CD14-positive monocyte (primary cell): ENCODE results near the gene PTPRN2. TPM values are rescaled to one million over a fixed set of nuclear protein-coding genes. Genes with fewer than 3 reads are reported as not detected.
A peak's percentile ranks its signal among the peaks of the same experiment; 100 is the strongest.

Source experiments
- DNase-seq, 3 donors: peaks; one replicate each; pipeline ENCODE4 v3.0.0-alpha.2; 2011 to 2022
- H2AFZ ChIP-seq: 2 replicates; pipeline ENCODE4 v1.6.0; 2012; ENCODE audit warnings: mild to moderate bottlenecking, low read depth, low read length, inconsistent platforms; ENCODE audit not compliant: insufficient read depth, poor library complexity, severe bottlenecking
- H3K27ac ChIP-seq, 2 donors: 1 replicate in 1 of 2; 2 replicates in 1 of 2; pipeline ENCODE4 v1.5.1; 2012 to 2013; ENCODE audit warnings: low read length in 2 of 2, control low read depth in 1 of 2, inconsistent platforms in 1 of 2, low read depth in 1 of 2, mild to moderate bottlenecking in 1 of 2
- H3K27me3 ChIP-seq, 2 donors: one replicate each; pipeline versions ENCODE4 v1.6.0 to v1.6.1; 2011 to 2013; ENCODE audit warnings: low read length in 2 of 2; ENCODE audit not compliant: control insufficient read depth in 2 of 2, insufficient read depth in 2 of 2
- H3K36me3 ChIP-seq, 2 donors: replicated peaks in 1 of 2; 1 replicate in 1 of 2; 2 replicates in 1 of 2; pipeline versions ENCODE4 v1.5.1 to v1.6.1; 2012 to 2013; ENCODE audit warnings: low read length in 2 of 2, control low read depth in 1 of 2, inconsistent platforms in 1 of 2, mild to moderate bottlenecking in 1 of 2; ENCODE audit not compliant: insufficient read depth in 2 of 2, control insufficient read depth in 1 of 2
- H3K4me1 ChIP-seq, 2 donors: 1 replicate in 1 of 2; 2 replicates in 1 of 2; pipeline versions ENCODE4 v1.5.1 to v1.6.1; 2012 to 2013; ENCODE audit warnings: low read length in 2 of 2, control low read depth in 1 of 2, inconsistent platforms in 1 of 2, mild to moderate bottlenecking in 1 of 2, moderate library complexity in 1 of 2; ENCODE audit not compliant: insufficient read depth in 2 of 2, control insufficient read depth in 1 of 2
- H3K4me2 ChIP-seq: replicated peaks from 2 replicates; pipeline ENCODE3; 2012; ENCODE audit warnings: low read length, moderate library complexity, mild to moderate bottlenecking; ENCODE audit not compliant: poor library complexity, severe bottlenecking; ENCODE audit errors: extremely low read depth
- H3K4me3 ChIP-seq, 3 experiments: fragments of 200-600 bp in 1 of 3; sonication (generic) in 1 of 3; replicated peaks in 1 of 3; 1 replicate in 2 of 3; 2 replicates in 1 of 3; pipeline ENCODE4 v1.5.1; 2011 to 2013; ENCODE audit warnings: low read length in 3 of 3, mild to moderate bottlenecking in 3 of 3, control low read depth in 2 of 3, low read depth in 2 of 3, inconsistent platforms in 1 of 3, moderate library complexity in 1 of 3
- H3K79me2 ChIP-seq: 2 replicates; pipeline ENCODE4 v1.6.0; 2012; ENCODE audit warnings: mild to moderate bottlenecking, control low read depth, inconsistent platforms, low read length, moderate library complexity; ENCODE audit not compliant: insufficient read depth
- H3K9ac ChIP-seq: 2 replicates; pipeline ENCODE4 v1.6.0; 2017; ENCODE audit warnings: low read length, mild to moderate bottlenecking; ENCODE audit not compliant: insufficient read depth, poor library complexity, severe bottlenecking
- H3K9me3 ChIP-seq, 2 donors: replicated peaks in 1 of 2; 1 replicate in 1 of 2; 2 replicates in 1 of 2; pipeline versions ENCODE4 v1.5.1 to v1.6.1; 2012 to 2013; ENCODE audit warnings: low read length in 2 of 2, control low read depth in 1 of 2; ENCODE audit not compliant: control insufficient read depth in 1 of 2, insufficient read depth in 1 of 2
- H4K20me1 ChIP-seq: 2 replicates; pipeline ENCODE4 v1.6.0; 2012; ENCODE audit warnings: mild to moderate bottlenecking, low read length, control low read depth, moderate library complexity; ENCODE audit not compliant: insufficient read depth
- H3K27ac Mint-ChIP-seq, 7 donors: one replicate each; pipeline ENCODE4 v1.8.0; 2020; ENCODE audit warnings: mild to moderate bottlenecking in 7 of 7, mixed read lengths in 7 of 7, moderate library complexity in 6 of 7, inconsistent platforms in 2 of 7
- H3K27me3 Mint-ChIP-seq, 3 donors: one replicate each; pipeline ENCODE4 v1.8.0; 2021 to 2022; ENCODE audit warnings: low read depth in 3 of 3, mild to moderate bottlenecking in 3 of 3, mixed read lengths in 3 of 3, moderate library complexity in 3 of 3, inconsistent platforms in 1 of 3
- H3K36me3 Mint-ChIP-seq, 2 donors: one replicate each; pipeline ENCODE4 v1.8.0; 2020; ENCODE audit warnings: mixed read lengths in 2 of 2, inconsistent platforms in 1 of 2, mild to moderate bottlenecking in 1 of 2
- H3K4me1 Mint-ChIP-seq: one replicate; pipeline ENCODE4 v1.8.0; 2020; ENCODE audit warnings: mild to moderate bottlenecking, mixed read lengths
- H3K4me3 Mint-ChIP-seq, 2 donors: one replicate each; pipeline ENCODE4 v1.8.0; 2020; ENCODE audit warnings: mild to moderate bottlenecking in 2 of 2, mixed read lengths in 2 of 2, moderate library complexity in 1 of 2
- H3K9me3 Mint-ChIP-seq, 7 donors: one replicate each; pipeline ENCODE4 v1.8.0; 2020 to 2022; ENCODE audit warnings: mixed read lengths in 7 of 7, mild to moderate bottlenecking in 6 of 7, moderate library complexity in 6 of 7, inconsistent platforms in 2 of 7
- WGBS: methylation state at CpG from one replicate; pipeline ENCODE4 v1.1.5; 2013; ENCODE audit warnings: missing lambda C conversion rate; ENCODE audit not compliant: insufficient coverage; 5-methylcytosine and 5-hydroxymethylcytosine counted together
- intact Hi-C, 2 donors: fragments of 100-400 bp; cut with micrococcal nuclease; formaldehyde crosslinking; loops; one replicate each; pipeline versions ENCODE4 v1.15.0 to v1.15.1; 2023
- polyA plus RNA-seq, 3 donors: library from polyadenylated mRNA; depleted of rRNA in 1 of 3; unstranded in 2 of 3; stranded (reverse) in 1 of 3; fragments of 300-500 nt in 2 of 3; fragments of >200 nt in 1 of 3; fragmentation: Illumina TruSeq in 2 of 3; gene quantifications; 1 replicate in 2 of 3; 2 replicates in 1 of 3; pipeline ENCODE4 v1.2.3, GENCODE V29; 2012 to 2021
- TF ChIP-seq, protein P1 (sequence below): fragments of 200-600 bp; IDR thresholded peaks from one replicate; pipeline ENCODE4 v1.8.0; 2022; ENCODE audit warnings: antibody characterized with exemption, mild to moderate bottlenecking

Gene PTPRN2
- polyA plus RNA-seq, 3 donors, result 0.25 to 1.4 (median 0.97) TPM

DNA sequence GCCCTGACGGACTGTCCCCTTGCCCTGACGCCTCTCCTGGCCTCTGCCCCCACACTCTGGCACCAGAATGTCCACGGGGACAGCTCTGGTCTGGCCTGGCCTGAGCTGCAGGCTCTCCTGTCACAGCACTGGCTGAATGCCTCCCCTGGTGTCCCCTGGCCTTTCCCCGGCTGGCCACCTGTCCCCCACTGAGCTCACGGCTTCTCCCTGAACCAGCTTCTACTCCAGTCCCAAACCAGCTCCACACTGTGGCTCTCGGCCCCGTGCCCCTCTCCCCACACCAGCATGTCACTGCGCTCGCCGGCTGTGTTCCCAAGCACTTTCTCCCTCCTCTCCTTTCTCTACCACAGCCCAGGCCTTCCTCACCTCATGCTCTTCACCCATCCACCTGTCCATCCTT lies 864.4 kb downstream of the PTPRN2 start:
- WGBS, result 85% methylated on average over 10 of the region's 10 CpGs
- Histone ChIP-seq H2AFZ (no peak overlapping the region), H3K36me3 (no peaks in the 10 kb centered on the region), H4K20me1 (no peaks in the 10 kb centered on the region), H3K9me3 (no peaks in the 10 kb centered on the region), H3K4me3 (no peak overlapping the region), H3K9ac (no peak overlapping the region), H3K4me1 (no peaks in the 10 kb centered on the region), H3K79me2 (no peaks in the 10 kb centered on the region), H3K4me2 (no peak overlapping the region), H3K27me3 (no peaks in the 10 kb centered on the region), H3K27ac (no peak overlapping the region)
- no peak for DNase-seq
- H3K9me3 Mint-ChIP-seq, result no peaks in the 10 kb centered on the region
- H3K27me3 Mint-ChIP-seq, result peaks cover 6 to 13% (median 8%) of the 10 kb centered on the region in 3 donors
- no peak overlapping the region for H3K4me3 Mint-ChIP-seq
- H3K4me1 Mint-ChIP-seq, result no peaks in the 10 kb centered on the region
- H3K27ac Mint-ChIP-seq, result peak overlapping the region in 1 of 7 donors; percentile 9
- H3K36me3 Mint-ChIP-seq, result no peaks in the 10 kb centered on the region
- TF ChIP-seq, protein P1, sequence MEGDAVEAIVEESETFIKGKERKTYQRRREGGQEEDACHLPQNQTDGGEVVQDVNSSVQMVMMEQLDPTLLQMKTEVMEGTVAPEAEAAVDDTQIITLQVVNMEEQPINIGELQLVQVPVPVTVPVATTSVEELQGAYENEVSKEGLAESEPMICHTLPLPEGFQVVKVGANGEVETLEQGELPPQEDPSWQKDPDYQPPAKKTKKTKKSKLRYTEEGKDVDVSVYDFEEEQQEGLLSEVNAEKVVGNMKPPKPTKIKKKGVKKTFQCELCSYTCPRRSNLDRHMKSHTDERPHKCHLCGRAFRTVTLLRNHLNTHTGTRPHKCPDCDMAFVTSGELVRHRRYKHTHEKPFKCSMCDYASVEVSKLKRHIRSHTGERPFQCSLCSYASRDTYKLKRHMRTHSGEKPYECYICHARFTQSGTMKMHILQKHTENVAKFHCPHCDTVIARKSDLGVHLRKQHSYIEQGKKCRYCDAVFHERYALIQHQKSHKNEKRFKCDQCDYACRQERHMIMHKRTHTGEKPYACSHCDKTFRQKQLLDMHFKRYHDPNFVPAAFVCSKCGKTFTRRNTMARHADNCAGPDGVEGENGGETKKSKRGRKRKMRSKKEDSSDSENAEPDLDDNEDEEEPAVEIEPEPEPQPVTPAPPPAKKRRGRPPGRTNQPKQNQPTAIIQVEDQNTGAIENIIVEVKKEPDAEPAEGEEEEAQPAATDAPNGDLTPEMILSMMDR, result no peak
- intact Hi-C loops, result no loop called here

DNA sequence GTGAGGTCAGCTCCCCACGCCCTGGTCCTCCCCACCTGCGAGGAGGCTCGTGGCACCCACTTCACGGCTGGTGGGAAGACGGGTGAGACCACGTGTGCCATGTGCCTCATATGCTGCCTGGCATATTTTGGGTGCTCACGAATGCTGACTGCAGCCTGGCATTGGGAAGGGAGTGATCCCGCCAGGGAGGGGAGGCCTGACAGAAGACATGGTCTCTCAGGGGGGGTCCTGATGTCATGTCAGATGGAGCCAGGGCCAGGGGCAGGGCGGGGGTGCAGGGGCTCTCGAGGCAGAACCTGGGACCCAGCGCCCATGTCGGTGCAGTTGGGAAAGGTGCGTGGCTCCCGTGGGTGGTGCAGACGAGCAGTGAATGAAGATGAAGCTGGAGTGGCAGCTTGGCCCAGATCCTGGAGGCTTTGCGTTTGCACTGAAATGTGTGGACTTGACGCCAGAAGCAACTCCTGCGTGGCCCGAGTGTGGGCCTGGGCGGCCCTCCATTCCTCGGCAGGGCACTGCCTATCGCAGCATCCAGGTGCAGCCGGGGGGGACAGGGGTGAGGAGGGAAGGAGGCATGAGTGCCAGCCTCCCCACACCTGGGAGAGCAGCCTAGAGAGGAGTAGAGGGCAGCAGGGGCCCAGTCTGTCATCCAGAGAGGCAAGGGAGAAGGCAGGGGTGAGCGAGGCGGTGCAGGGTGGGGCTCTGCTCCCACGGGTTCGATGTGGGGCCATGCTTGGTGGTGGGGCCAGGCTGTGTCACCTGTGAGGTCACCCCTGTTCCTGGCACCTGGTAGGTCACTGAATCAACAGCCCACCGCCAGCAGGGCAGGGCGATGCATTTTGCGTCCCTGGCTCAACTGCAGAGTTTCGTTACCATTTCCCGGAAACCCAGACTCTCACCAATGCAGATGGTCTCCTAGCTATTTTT lies 865.2 kb downstream of the PTPRN2 start:
- no peaks in the 10 kb centered on the region for H3K27me3 ChIP-seq
- 95% methylated on average over 24 of the region's 32 CpGs for WGBS
- TF ChIP-seq, protein P1, result no peak
- no peaks in the 10 kb centered on the region for H3K36me3 ChIP-seq
- no peak overlapping the region for H2AFZ ChIP-seq
- H3K79me2 ChIP-seq, result no peaks in the 10 kb centered on the region
- Mint-ChIP-seq H3K4me3 (no peak overlapping the region), H3K9me3 (no peaks in the 10 kb centered on the region), H3K27me3 (peaks cover 4 to 13% (median 6%) of the 10 kb centered on the region in 3 donors), H3K27ac (peak overlapping the region in 1 of 7 donors; percentile 14), H3K4me1 (no peaks in the 10 kb centered on the region), H3K36me3 (no peaks in the 10 kb centered on the region)
- intact Hi-C loops, result no loop called here
- no peak overlapping the region for H3K27ac ChIP-seq
- H3K9me3 ChIP-seq, result no peaks in the 10 kb centered on the region
- H4K20me1 ChIP-seq, result no peaks in the 10 kb centered on the region
- no peak overlapping the region for H3K4me3 ChIP-seq
- no peaks in the 10 kb centered on the region for H3K4me1 ChIP-seq
- no peak overlapping the region for H3K4me2 ChIP-seq
- no peak overlapping the region for H3K9ac ChIP-seq
- DNase-seq, result no peak
